Glomerular visceral epithelial cell (primary cell): ENCODE results near the gene BMP2.

Source experiments
- DNase-seq: peaks from one replicate; pipeline ENCODE4 v3.0.0-alpha.2; 2016; ENCODE audit errors: extremely low spot score

BMP2 gene

DNA sequence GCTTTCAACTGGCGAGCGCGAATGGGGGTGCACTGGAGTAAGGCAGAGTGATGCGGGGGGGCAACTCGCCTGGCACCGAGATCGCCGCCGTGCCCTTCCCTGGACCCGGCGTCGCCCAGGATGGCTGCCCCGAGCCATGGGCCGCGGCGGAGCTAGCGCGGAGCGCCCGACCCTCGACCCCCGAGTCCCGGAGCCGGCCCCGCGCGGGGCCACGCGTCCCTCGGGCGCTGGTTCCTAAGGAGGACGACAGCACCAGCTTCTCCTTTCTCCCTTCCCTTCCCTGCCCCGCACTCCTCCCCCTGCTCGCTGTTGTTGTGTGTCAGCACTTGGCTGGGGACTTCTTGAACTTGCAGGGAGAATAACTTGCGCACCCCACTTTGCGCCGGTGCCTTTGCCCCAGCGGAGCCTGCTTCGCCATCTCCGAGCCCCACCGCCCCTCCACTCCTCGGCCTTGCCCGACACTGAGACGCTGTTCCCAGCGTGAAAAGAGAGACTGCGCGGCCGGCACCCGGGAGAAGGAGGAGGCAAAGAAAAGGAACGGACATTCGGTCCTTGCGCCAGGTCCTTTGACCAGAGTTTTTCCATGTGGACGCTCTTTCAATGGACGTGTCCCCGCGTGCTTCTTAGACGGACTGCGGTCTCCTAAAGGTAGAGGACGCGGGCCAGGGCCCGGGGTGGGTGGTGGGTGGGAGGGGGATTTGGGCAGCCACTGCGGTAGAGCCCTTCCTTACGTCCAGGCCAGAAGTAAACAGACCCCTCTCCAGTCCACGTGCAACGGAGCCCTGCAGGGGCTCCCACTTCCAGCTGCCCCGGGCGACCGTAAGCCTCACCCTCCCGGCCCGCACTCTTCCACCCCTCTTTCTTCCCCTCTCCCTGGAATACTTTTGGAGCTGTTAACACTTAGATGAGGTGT, 998 bp downstream of the BMP2 start:
- peak; percentile 23 for DNase-seq

DNA sequence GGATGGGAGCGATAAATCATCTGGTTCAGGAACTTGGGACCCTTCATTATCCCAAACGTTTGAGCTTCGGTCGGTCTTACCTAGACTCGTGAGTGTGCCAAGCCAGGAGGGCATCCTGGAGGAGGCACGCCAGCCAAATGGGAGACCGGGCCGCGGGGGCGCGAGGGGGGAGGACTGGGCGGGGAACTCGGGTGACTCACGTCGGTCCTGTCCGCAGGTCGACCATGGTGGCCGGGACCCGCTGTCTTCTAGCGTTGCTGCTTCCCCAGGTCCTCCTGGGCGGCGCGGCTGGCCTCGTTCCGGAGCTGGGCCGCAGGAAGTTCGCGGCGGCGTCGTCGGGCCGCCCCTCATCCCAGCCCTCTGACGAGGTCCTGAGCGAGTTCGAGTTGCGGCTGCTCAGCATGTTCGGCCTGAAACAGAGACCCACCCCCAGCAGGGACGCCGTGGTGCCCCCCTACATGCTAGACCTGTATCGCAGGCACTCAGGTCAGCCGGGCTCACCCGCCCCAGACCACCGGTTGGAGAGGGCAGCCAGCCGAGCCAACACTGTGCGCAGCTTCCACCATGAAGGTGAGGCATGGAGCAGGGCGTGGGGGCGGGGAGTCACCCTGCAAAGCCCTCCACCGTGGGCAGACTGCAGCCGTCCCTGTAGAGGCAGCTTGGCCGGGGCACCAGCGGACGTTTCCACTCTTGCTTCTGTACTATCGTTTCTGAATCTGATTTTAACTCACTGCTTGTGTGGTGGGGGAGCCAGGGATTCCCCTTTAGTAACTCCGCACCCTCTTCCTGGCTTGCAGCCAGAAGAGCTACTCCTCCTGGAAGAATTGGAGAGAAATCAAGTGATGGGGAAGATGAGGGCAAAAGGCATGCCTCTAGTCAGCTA, 2.7 kb downstream of the BMP2 start:
- DNase-seq, result peak; percentile 42

DNA sequence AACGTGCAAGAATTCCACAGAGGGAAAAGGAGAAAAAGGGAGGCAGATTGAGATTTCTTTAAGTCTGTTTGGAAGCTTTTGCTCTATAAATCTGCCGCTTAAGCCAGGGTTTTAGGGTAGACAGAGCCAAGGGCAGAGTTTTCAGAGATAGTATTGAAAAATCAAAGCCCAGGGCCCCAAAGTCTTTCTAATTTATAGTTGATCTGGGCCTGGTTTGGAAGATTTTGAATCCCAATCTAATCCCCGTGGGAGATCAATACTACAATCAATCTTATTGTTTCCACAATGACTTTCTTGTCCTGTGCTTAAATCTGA, 3.3 kb downstream of the BMP2 start:
- no peak for DNase-seq

DNA sequence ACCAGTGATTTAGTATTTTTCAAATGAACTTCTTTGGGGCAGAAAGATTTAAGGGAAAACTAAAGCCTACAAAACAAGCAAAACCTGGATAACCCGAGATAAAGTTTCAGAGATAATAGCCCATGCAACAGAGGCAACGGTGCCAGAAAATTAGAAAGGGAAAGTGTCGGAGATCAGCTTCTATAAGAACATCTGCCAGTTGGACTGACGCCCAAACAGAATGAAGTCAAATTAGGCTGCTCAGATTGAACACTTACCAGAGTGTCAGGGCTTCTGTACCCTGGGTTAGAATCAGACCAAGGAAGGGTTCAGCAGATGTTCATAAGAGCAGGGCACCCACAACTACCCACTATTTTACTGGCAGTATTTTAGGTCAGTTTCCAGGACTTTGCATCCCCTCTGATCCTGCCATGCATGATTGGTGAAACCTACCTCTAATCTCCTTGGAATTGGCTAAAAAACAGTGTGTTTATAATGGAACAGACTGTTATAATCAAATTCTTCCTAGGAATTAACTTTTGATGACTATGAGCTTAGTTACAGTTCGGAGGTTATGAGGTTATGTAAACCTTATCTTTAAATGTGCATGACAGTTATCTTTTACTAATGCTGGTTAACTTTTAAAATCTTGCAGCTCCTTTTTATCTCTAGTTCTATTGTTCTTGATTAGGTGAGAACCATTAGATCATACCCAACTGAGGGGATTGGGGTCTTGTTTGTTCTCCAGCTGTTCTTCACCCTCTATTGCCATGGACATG, 13.1 kb downstream of the BMP2 start:
- DNase-seq, result no peak

DNA sequence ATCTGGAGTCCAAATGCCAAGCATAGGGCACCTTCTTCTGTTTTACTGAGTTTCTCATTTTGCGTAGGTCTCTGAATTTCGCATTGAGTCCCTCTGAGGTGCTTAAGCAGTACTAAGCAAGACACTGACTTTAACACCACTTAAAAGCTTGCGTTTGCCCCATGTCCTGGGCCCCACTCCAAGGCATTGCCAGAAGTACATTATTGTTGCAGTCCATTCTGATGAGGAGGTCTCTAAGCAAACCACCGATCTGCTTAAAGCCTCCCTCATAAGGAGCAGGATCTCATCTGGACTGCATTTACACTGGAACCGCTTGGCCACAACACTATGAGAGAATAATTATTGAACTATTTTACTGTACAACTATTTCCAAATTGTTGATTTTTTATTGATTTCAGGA, 16.3 kb downstream of the BMP2 start:
- no peak for DNase-seq

DNA sequence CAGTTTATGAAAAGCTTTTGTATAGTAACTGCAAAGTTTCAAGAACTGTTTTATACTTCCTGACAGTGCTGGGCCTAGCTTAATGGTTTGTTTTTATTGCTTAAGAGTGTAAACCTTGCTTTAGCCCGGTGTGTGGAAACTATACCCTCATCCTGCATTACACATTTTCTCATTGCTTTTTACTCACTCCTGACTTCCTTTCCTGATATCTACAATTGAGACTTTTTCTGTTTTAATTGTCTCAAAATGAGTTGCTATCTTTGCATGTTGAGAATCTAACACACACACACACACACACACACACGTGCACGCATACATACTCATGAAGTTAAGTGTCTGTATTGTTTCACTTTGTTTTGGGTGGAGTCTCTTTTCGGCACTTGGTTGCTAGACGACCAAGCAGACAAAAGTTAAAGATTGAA, 16.7 kb downstream of the BMP2 start:
- DNase-seq, result no peak

DNA sequence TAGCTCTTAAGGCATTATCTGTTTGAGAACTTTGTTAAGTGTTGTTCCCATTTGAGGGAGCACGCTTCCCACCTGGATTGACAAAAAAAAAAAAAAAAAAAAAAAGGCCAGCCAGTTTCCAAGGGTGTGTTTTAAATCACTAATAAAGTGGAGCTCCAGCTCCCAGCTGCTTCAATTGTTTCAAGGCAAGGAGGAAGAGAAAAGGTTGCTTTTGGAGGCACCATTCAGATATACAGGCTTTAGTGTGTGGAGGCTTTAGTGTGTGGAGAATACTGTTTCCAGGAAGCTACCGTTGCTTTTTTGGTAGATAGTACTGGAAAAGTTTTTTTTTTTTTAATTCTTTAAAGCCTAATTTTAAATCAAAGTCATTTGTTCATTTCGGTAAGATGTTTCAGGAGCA, 17.3 kb downstream of the BMP2 start:
- DNase-seq, result no peak

DNA sequence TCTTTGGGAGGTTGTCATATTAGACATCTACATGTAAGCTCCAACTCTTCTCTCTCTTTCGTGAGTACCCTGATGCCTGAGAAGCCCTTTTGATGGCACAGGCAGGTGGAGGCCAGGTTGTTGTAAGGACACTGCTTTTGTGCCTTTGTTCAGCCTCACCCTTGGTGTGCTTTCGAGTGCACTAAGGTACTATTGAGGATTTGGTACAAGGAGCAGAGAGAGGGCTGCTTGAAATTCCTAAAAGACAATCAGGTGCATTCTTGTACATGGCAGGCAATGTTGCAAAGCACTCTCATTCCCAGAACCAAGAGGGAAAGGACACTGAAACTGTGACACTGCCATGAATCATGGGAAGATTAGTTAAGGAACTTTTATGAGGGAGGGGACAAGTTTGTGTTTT, 19.1 kb downstream of the BMP2 start:
- no peak for DNase-seq

DNA sequence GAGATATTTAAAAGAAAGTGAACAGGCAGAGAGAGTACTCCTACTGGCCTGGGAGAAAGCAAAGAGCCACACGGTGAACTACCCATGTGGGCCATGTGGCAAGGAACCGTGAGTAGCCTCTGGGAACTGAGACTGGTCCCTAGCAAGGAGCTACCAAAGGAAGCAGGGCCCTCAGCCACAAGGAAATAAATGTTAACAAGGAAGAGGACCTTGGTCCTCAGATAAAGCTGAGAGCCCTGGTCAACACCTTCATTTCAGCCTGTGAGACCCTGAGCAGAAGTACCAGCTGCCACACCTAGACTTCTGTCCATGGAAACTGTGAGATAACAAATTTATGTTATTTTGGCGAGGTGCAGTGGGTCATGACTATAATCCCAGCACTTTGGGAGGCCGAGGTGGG, 25.3 kb downstream of the BMP2 start:
- DNase-seq, result no peak

DNA sequence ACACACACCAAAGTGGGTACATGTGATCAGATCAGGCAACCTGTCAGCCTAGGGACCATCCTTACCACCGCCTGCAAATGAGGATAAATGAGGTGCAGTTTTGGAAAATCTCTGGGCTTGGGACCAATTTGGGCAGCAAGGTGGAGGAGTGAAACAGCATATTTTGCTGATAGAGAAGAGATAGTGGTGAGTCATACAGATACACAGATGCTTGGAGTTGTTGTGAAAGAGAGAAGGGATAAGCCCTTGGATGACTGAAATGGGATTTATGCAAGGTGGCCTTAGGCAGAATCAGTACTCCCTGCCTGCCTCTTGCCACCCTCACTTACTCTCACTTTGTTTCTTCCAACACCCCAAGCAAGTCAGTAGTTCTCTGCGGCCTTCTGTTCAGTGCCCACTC, 34.7 kb downstream of the BMP2 start:
- DNase-seq, result no peak

DNA sequence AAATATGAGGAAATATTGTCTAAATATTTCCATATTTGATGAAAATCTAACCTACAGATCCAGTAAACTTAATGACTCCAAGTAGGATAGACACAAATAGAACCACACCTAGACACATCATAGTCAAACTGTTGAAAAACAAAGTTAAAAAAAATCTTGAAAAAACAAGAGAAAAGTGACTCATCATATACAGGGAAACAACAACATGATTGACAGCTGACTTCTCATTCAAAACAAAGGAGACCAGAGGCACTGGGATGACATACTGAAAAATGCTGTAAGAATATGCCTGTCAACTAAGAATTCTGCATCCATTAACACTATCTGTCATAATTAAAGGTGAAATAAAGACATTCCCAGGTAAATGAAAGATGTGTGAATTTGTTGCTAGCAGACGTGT, 38.8 kb downstream of the BMP2 start:
- DNase-seq, result no peak

DNA sequence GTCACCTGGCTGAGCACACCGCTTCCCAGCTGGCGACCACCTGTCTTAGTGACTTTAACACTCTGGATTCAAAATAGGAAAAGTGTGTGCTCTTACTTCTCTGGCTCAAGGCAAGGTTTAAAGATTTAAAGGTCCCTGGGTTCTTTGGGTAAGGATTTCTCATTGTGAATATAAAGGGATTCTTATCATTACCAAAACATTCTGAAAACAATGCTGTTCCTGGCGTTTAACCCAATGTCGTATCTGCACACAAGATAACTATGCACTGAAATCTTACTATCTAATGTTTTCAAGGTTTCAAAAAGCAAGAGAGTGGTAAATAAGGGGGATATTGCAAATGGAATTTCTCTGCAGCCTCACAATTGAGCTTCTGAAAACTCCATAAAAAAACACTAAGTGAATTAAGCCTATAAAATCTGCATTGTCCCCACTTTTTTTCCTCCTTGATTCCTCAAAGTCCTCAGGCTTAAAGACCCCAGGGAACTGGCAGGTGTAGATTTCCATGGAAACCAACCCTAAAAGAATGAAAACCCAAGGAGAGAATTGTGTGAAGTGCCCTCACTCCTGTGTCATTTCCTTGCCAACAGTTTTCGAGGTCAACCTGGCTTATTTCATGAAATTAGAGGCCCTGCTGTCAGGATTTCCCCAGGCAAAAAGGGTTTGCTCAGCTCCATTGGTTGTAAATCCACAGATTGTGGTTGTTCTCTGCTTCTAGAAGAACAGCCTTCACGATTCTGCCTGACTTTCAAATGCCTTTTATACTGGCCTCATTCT, 44.0 kb downstream of the BMP2 start:
- DNase-seq, result no peak

DNA sequence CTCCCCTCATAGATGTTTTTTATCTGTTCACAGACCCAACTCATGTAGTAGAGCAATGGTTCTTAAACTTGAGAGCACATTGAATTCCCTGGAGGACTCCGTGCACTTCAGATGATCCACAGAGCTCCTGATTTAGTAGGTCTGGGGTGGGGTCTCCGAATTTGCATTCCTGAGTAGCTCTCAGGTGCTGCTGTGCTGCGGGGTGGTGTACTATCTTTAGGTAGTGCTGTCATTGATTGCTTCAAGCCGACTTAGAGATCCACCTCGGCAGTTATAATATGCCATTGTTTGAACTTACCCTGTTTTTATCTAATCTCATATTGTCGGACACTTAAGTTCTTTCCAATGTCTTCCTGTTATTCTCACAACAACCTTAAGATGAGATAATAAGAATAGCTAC, 45.0 kb downstream of the BMP2 start:
- DNase-seq, result no peak

DNA sequence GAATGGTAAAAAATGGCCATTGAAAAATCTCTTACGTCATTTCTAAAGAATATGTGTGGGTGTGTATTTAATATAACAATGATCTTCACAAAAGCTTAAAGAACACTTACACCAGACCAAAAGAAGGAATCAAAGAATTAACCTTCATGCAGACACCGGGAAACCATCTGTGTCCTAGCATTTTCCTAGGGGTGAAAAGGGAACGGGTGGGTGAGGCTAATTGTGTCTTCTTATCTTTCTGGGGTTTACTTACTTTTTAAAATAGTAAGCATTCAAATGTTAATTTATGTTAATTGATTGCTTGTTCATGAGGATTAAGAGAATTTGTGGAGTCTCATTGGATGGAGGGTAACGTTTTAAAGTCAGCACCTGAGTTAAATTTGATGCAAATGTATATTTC, 47.5 kb downstream of the BMP2 start:
- DNase-seq, result no peak

DNA sequence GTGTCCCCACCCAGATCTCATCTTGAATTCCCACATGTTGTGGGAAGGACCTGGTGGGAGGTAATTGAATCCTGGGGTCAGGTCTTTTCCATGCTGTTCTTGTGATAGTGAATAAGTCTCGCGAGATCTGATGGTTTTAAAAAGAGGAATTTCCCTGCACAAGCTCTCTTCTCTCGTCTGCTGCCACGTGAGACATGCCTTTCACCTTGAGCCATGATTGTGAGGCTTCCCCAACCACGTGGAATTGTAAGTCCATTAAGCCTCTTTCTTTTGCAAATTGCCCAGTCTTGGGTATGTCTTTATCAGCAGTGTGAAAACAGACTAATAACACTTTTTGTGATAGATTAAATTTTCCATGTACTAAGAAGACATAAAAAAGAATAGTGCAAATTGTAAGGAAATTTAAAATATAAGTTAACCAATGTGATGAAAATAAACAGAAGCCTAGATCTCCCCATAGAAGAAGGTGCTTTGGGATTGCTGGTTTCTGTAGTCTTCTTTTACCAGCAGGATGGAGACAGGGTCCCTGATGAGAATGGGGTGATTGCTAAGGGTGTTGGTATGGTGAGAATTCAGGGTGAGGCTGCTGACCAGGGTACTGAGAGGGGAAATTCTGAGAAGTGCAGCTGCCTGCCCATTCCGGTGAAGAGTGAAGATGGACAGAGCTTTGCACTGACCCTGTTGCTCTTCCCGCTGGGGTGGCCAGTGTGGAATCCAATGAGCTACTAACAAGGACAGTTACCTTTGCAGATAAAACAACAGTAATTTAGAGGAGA, 50.7 kb downstream of the BMP2 start:
- no peak for DNase-seq

DNA sequence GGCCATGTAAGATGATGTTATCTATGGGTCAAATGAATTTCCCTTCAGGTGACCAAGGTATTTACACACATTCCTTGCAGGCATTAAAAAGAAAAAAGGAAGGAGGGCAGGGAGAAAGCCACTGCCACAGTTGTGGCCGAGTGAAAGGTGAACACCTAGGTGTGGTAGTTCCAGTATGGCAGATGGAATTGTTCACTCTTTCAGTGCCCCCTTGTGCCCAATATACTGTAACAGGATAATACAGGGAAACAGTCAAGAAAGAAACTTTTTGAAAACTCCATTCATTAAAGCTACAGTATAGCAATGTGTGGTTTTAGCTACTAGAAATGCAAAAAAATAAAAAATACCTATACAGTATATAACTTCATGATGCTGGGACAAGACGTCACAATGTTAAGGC, 52.1 kb downstream of the BMP2 start:
- peak; percentile 8 for DNase-seq

DNA sequence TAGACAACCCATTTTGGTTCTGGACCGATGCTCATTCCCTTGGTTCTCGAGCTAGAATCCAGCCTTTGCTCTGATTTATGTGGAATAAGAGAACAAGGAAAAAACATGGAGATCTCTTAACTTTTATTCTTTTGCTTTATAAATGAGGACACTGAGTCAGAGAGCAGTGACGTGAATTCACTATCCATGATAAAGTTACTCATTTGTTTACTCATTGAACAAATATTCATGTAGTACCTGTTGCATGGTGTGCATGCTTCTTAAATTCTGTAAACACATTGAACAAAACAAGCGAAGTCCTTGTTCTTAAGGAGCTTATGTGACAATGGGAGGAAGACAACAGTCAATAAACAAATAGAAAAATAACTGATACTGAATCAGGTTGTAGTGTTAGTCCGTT, 56.9 kb downstream of the BMP2 start:
- no peak for DNase-seq

DNA sequence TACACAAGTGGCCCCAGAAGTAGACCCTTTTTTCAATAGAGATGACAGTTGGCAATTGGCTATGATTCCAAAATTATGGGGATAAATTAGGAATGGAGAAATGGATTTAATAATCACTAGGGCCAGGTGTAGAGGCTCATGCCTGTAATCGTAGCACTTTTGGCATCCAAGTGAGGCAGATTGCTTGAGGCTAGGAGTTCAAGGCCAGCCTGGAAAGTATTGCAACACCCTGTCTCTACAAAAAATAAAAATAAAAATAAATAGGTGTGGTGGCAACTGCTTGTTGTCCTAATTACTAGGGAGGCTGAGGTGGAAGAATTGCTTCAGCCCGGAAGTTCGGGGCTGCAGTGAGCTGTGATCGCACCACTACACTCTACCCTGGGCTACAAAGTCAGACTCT, 60.0 kb downstream of the BMP2 start:
- no peak for DNase-seq

DNA sequence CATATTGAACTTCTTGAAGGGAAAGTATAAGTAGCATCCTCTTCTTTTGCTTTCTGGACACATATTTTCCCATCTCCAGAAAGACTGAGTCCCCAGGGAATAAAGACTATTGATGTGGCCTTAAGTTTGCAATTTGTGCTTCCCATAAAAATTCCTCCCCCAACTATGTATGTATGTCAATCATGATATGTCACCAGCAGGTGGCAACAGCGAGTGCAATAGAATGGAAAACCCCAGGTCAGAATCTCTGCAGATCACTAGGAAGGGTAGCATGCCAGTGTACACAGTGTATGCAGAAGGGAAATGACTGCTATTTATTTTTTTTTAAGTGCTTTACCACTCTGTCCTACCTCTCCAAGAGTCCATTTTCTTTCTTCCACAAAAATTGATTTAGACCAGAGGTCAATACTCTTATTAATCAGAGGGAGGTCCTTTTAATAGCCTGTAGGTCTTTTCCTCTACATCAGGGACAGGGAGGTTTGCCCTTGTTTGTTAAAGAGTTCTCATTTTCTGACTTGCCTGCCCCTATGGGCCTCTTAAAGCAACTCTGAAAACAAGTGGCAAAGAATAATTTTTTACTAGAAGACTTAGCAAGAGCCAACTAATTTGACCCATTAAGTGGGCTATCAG, 61.4 kb downstream of the BMP2 start:
- DNase-seq, result peak; percentile 67

DNA sequence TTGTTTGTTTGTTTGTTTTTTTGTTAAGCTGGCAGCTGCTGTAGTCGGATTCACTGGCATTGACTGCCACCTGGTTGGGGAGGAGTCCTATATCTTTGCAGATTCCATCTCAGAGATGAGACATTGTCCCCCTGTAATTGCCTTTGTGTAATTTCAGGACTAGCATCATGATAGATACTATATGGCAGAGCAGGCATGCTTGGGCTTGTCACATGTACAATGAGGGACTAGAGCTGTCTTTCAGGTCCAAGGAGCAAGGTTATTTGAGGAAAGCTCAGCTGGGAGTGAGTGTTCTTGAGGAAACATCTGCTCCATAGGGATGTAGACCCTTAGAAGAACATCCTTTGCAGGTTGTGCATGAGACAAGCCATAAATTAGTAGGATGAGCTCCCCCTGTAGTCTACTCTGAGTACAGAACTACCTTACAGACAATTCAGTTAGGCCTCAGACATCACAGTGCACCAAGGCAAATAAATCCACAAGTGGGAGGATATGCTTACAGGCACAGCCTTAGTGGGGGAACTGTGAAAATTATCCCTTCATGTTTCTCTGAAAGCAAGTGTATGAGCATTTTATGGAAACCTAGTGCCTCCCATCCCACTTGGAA, 62.1 kb downstream of the BMP2 start:
- DNase-seq, result no peak
